Ishikawa (cell line): ENCODE measurements around the gene NOS1AP.

Experiments
- CEBPB ChIP-seq: IDR thresholded peaks from 2 replicates; pipeline ENCODE4 v1.6.1; 2012
- CREB1 ChIP-seq: IDR thresholded peaks from 2 replicates; pipeline ENCODE4 v1.6.1; 2012; ENCODE audit warnings: low read depth
- EGR1 ChIP-seq: IDR thresholded peaks from 2 replicates; pipeline ENCODE4 v1.6.1; 2012
- EP300 ChIP-seq: IDR thresholded peaks from 2 replicates; pipeline ENCODE4 v1.6.1; 2012; ENCODE audit warnings: borderline replicate concordance
- FOXM1 ChIP-seq: IDR thresholded peaks from 2 replicates; pipeline ENCODE4 v1.6.1; 2012; ENCODE audit warnings: low read depth, borderline replicate concordance
- NFIC ChIP-seq: IDR thresholded peaks from 2 replicates; pipeline ENCODE4 v1.6.1; 2012
- RAD21 ChIP-seq: IDR thresholded peaks from 2 replicates; pipeline ENCODE4 v1.6.1; 2012; ENCODE audit warnings: low read depth
- TAF1 ChIP-seq: IDR thresholded peaks from 2 replicates; pipeline ENCODE4 v1.6.1; 2012; ENCODE audit warnings: low read depth, mild to moderate bottlenecking
- TCF12 ChIP-seq: IDR thresholded peaks from 2 replicates; pipeline ENCODE4 v1.6.1; 2012; ENCODE audit warnings: low read depth
- TEAD4 ChIP-seq: IDR thresholded peaks from 2 replicates; pipeline ENCODE4 v1.6.1; 2012
- YY1 ChIP-seq: IDR thresholded peaks from 2 replicates; pipeline ENCODE4 v1.6.1; 2012; ENCODE audit warnings: low read depth
- ZBTB7A ChIP-seq: IDR thresholded peaks from 2 replicates; pipeline ENCODE4 v1.6.1; 2012; ENCODE audit warnings: low read depth
- TF ChIP-seq, protein P1 (sequence below): IDR thresholded peaks from 2 replicates; pipeline ENCODE4 v1.6.1; 2012; ENCODE audit warnings: low read depth, mild to moderate bottlenecking
- TF ChIP-seq, protein P2 (sequence below): IDR thresholded peaks from 2 replicates; pipeline ENCODE4 v1.6.1; 2012
- TF ChIP-seq, protein P3 (sequence below): IDR thresholded peaks from 2 replicates; pipeline ENCODE4 v1.6.1; 2012

The NOS1AP gene

DNA sequence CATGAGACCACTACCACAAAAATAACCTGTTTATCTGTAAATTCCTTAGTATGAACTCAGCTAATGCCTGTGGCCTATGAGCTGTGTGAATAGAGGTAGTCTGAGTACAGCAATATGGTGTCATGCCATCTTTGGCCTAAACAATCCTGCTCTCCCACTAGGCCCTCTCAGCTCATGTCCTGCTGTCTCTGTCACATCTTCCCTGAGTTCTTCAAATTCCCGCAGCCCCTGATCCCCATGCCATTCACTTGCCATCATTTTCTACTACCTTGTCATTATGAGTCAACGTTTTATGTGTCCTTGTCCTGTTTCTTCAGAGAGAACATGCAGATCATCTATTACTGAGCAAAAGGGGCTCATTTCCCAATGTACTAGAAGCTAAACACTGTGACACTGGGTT, 181.6 kb downstream of the NOS1AP start:
- TF ChIP-seq CREB1 (no peak), EP300 (no peak), EGR1 (no peak), NFIC (no peak), ZBTB7A (no peak), TAF1 (no peak), TEAD4 (no peak), YY1 (no peak), CEBPB (no peak)
- TF ChIP-seq, protein P1, sequence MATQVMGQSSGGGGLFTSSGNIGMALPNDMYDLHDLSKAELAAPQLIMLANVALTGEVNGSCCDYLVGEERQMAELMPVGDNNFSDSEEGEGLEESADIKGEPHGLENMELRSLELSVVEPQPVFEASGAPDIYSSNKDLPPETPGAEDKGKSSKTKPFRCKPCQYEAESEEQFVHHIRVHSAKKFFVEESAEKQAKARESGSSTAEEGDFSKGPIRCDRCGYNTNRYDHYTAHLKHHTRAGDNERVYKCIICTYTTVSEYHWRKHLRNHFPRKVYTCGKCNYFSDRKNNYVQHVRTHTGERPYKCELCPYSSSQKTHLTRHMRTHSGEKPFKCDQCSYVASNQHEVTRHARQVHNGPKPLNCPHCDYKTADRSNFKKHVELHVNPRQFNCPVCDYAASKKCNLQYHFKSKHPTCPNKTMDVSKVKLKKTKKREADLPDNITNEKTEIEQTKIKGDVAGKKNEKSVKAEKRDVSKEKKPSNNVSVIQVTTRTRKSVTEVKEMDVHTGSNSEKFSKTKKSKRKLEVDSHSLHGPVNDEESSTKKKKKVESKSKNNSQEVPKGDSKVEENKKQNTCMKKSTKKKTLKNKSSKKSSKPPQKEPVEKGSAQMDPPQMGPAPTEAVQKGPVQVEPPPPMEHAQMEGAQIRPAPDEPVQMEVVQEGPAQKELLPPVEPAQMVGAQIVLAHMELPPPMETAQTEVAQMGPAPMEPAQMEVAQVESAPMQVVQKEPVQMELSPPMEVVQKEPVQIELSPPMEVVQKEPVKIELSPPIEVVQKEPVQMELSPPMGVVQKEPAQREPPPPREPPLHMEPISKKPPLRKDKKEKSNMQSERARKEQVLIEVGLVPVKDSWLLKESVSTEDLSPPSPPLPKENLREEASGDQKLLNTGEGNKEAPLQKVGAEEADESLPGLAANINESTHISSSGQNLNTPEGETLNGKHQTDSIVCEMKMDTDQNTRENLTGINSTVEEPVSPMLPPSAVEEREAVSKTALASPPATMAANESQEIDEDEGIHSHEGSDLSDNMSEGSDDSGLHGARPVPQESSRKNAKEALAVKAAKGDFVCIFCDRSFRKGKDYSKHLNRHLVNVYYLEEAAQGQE, result no peak
- TF ChIP-seq, protein P2, sequence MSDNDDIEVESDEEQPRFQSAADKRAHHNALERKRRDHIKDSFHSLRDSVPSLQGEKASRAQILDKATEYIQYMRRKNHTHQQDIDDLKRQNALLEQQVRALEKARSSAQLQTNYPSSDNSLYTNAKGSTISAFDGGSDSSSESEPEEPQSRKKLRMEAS, result no peak
- TF ChIP-seq, protein P3, sequence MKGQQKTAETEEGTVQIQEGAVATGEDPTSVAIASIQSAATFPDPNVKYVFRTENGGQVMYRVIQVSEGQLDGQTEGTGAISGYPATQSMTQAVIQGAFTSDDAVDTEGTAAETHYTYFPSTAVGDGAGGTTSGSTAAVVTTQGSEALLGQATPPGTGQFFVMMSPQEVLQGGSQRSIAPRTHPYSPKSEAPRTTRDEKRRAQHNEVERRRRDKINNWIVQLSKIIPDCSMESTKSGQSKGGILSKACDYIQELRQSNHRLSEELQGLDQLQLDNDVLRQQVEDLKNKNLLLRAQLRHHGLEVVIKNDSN, result no peak

DNA sequence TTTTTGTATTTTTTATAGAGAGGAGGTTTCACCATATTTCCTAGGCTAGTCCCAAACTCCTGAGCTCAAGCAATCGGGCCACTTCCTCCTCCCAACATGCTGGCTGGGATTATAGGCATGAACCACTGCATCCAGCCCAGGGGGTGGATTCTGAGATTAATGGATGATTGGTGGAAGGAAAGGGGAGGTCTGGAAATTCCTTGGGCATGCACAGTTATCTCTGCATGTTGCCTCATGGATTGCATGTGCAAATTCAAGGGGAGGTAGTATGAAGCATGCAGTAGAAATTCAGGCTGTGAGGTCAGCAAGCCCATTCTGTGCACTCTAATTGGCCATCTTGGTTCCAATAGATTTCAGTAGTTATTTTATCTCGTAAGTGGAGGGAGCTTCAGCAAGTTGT, 182.7 kb downstream of the NOS1AP start:
- TF ChIP-seq, protein P1, result no peak
- TF ChIP-seq EGR1 (no peak), CREB1 (no peak), ZBTB7A (no peak), TAF1 (no peak), TEAD4 (no peak), NFIC (no peak), RAD21 (no peak), EP300 (no peak), TCF12 (no peak), CEBPB (no peak), YY1 (no peak), FOXM1 (no peak)
- TF ChIP-seq, protein P2, result no peak
- TF ChIP-seq, protein P3, result no peak

DNA sequence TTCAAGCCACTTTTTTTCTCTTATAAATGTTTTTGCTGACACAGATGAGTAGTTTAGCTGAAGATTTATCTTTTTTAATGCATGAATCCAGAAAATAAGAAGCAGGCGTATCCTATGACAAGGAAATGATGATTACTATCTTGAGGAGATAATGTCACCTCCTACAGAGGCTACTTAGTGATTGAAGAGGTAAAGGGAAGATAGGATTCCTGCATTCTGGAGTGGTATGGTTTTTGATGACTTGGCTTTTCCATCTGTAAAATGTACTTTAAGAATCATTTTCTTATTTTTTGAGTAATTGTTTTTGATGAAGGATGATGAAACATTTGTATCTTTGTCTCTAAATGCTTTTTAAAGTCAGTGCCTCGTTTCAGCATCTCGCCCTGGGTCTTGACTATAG, 184.3 kb downstream of the NOS1AP start:
- TF ChIP-seq CEBPB (no peak), ZBTB7A (no peak), TCF12 (no peak), EP300 (no peak), CREB1 (no peak), RAD21 (no peak), NFIC (no peak)
- TF ChIP-seq, protein P3, result no peak
- TF ChIP-seq, protein P2, result no peak
- TF ChIP-seq, protein P1, result no peak

DNA sequence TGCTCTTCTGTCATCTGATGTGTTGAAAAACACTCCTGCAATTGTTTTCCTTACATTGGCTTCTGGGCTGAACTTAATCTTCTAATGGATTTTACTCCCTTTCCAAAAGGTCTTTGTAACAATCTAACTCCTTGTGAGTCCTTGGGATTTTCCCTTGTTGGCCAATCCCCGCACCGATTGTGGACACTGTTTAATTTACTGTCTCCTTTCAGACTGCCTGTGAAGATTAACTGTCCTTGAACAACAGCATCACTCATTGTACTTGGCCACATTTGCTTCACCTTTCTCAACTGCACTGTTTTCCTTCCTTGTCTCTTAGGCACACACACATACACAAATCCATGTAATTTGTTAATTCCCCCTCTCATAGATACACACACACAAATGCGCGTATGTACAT, 186.8 kb downstream of the NOS1AP start:
- TF ChIP-seq, protein P3, result no peak
- TF ChIP-seq EP300 (no peak), RAD21 (no peak), NFIC (no peak), TCF12 (no peak), CREB1 (no peak), CEBPB (no peak), FOXM1 (no peak), ZBTB7A (no peak), TEAD4 (no peak), TAF1 (no peak), EGR1 (no peak), YY1 (no peak)
- TF ChIP-seq, protein P1, result no peak
- TF ChIP-seq, protein P2, result no peak
